H9 (cell line): ENCODE data around the gene LY6G6F. TPM values are rescaled to one million over a fixed set of nuclear protein-coding genes. Genes with fewer than 3 reads are reported as not detected.

Experiments used
- DNase-seq: peaks from one replicate; pipeline ENCODE4 v3.0.0-alpha.2; 2017
- H2AFZ ChIP-seq: one replicate; pipeline ENCODE4 v1.6.1; 2013; ENCODE audit warnings: mild to moderate bottlenecking, low read length, control low read depth, moderate library complexity
- H2AK5ac ChIP-seq: 2 replicates; pipeline ENCODE4 v1.6.1; 2013; ENCODE audit warnings: low read length, control low read depth, mixed read lengths; ENCODE audit not compliant: insufficient read length
- H2BK120ac ChIP-seq: one replicate; pipeline ENCODE4 v1.6.1; 2013; ENCODE audit warnings: low read depth, mild to moderate bottlenecking, low read length, control low read depth, inconsistent platforms; ENCODE audit not compliant: poor library complexity, severe bottlenecking
- H2BK12ac ChIP-seq: 2 replicates; pipeline ENCODE4 v1.6.1; 2013; ENCODE audit warnings: low read length, control low read depth, mixed read lengths, low read depth; ENCODE audit not compliant: insufficient read length
- H2BK15ac ChIP-seq: 2 replicates; pipeline ENCODE4 v1.6.1; 2013; ENCODE audit warnings: low read depth, low read length, control low read depth
- H2BK20ac ChIP-seq: one replicate; pipeline ENCODE4 v1.6.1; 2013; ENCODE audit warnings: low read depth, mild to moderate bottlenecking, low read length, control low read depth, inconsistent platforms; ENCODE audit not compliant: poor library complexity, severe bottlenecking
- H2BK5ac ChIP-seq: 2 replicates; pipeline ENCODE4 v1.6.1; 2013; ENCODE audit warnings: low read length, control low read depth, mixed read lengths; ENCODE audit not compliant: insufficient read length
- H3K14ac ChIP-seq: 2 replicates; pipeline ENCODE4 v1.6.1; 2013; ENCODE audit warnings: low read length, control low read depth; ENCODE audit not compliant: insufficient read depth
- H3K18ac ChIP-seq: 2 replicates; pipeline ENCODE4 v1.6.1; 2013; ENCODE audit warnings: low read depth, mild to moderate bottlenecking, mixed read lengths, low read length, control low read depth; ENCODE audit not compliant: insufficient read length
- H3K23ac ChIP-seq: 2 replicates; pipeline ENCODE4 v1.6.1; 2013; ENCODE audit warnings: low read length, control low read depth, mixed read lengths, low read depth; ENCODE audit not compliant: insufficient read length
- H3K23me2 ChIP-seq: 2 replicates; pipeline ENCODE4 v1.6.1; 2013; ENCODE audit warnings: low read depth, mild to moderate bottlenecking, mixed read lengths, low read length, control low read depth; ENCODE audit not compliant: insufficient read length, poor library complexity, severe bottlenecking
- H3K27ac ChIP-seq: 2 replicates; pipeline ENCODE4 v1.5.1; 2013; ENCODE audit warnings: low read length, control low read depth, mixed read lengths, low read depth; ENCODE audit not compliant: insufficient read length
- H3K27me3 ChIP-seq: 2 replicates; pipeline ENCODE4 v1.6.1; 2013; ENCODE audit warnings: low read length, control low read depth, inconsistent platforms; ENCODE audit not compliant: insufficient read depth
- H3K4ac ChIP-seq: 2 replicates; pipeline ENCODE4 v1.6.1; 2013; ENCODE audit warnings: low read depth, mild to moderate bottlenecking, control low read depth, inconsistent platforms, low read length, moderate library complexity
- H3K4me1 ChIP-seq: 2 replicates; pipeline ENCODE4 v1.6.1; 2013; ENCODE audit warnings: low read length, control low read depth, inconsistent platforms; ENCODE audit not compliant: insufficient read depth
- H3K4me2 ChIP-seq: 2 replicates; pipeline ENCODE4 v1.6.1; 2013; ENCODE audit warnings: low read length, control low read depth, mixed read lengths; ENCODE audit not compliant: insufficient read length, insufficient read depth
- H3K56ac ChIP-seq: 2 replicates; pipeline ENCODE4 v1.6.1; 2013; ENCODE audit warnings: low read depth, mild to moderate bottlenecking, mixed read lengths, low read length, control low read depth; ENCODE audit not compliant: insufficient read length
- H3K79me1 ChIP-seq: 2 replicates; pipeline ENCODE4 v1.6.1; 2013; ENCODE audit warnings: low read depth, mild to moderate bottlenecking, moderate library complexity, low read length, control low read depth, inconsistent platforms; ENCODE audit not compliant: insufficient read depth, poor library complexity, severe bottlenecking
- H3K79me2 ChIP-seq: 2 replicates; pipeline ENCODE4 v1.6.1; 2013; ENCODE audit warnings: low read length, control low read depth, inconsistent platforms; ENCODE audit not compliant: insufficient read depth
- H3K9ac ChIP-seq: 2 replicates; pipeline ENCODE4 v1.6.1; 2013; ENCODE audit warnings: low read length, control low read depth, mixed read lengths; ENCODE audit not compliant: insufficient read length; ENCODE audit errors: extremely low read depth
- H3K9me3 ChIP-seq: one replicate; pipeline ENCODE4 v1.6.1; 2013; ENCODE audit warnings: low read depth, low read length, inconsistent platforms; ENCODE audit not compliant: control insufficient read depth
- H3T11ph ChIP-seq: one replicate; pipeline ENCODE4 v1.6.1; 2013; ENCODE audit warnings: mild to moderate bottlenecking, low read length, control low read depth, inconsistent platforms
- H4K20me1 ChIP-seq: one replicate; pipeline ENCODE4 v1.6.1; 2013; ENCODE audit not compliant: control insufficient read depth, insufficient read length, insufficient read depth
- H4K5ac ChIP-seq: 2 replicates; pipeline ENCODE4 v1.6.1; 2013; ENCODE audit warnings: low read depth, mild to moderate bottlenecking, mixed read lengths, low read length, control low read depth; ENCODE audit not compliant: insufficient read length
- H4K8ac ChIP-seq: replicated peaks from 2 replicates; pipeline ENCODE4 v1.6.1; 2013; ENCODE audit warnings: low read length, control low read depth, mixed read lengths, low read depth; ENCODE audit not compliant: insufficient read length
- H4K91ac ChIP-seq: 2 replicates; pipeline ENCODE4 v1.6.1; 2013; ENCODE audit warnings: low read depth, mild to moderate bottlenecking, moderate library complexity, mixed read lengths, low read length, control low read depth; ENCODE audit not compliant: insufficient read length
- H3K27ac Mint-ChIP-seq, 3 experiments: 2 replicates in 2 of 3; 3 replicates in 1 of 3; pipeline ENCODE4 v1.8.0; 2020 to 2021; ENCODE audit warnings: mixed read lengths in 3 of 3, mild to moderate bottlenecking in 1 of 3, moderate library complexity in 1 of 3
- H3K27me3 Mint-ChIP-seq: 2 replicates; pipeline ENCODE4 v1.8.0; 2021; ENCODE audit warnings: low read depth, mild to moderate bottlenecking, moderate library complexity, mixed read lengths
- H3K36me3 Mint-ChIP-seq, 3 experiments: 2 replicates in 2 of 3; 3 replicates in 1 of 3; pipeline ENCODE4 v1.8.0; 2020 to 2021; ENCODE audit warnings: low read depth in 3 of 3, mixed read lengths in 3 of 3; ENCODE audit not compliant: insufficient read depth in 1 of 3
- H3K4me1 Mint-ChIP-seq, 2 experiments: 2 replicates each; pipeline ENCODE4 v1.8.0; 2020; ENCODE audit warnings: mixed read lengths in 2 of 2
- H3K4me3 Mint-ChIP-seq, 2 experiments: 2 replicates in 1 of 2; 3 replicates in 1 of 2; pipeline ENCODE4 v1.8.0; 2020 to 2021; ENCODE audit warnings: mild to moderate bottlenecking in 2 of 2, mixed read lengths in 2 of 2, moderate library complexity in 1 of 2
- H3K9me3 Mint-ChIP-seq, 2 experiments: 2 replicates in 1 of 2; 3 replicates in 1 of 2; pipeline ENCODE4 v1.8.0; 2020; ENCODE audit warnings: mild to moderate bottlenecking in 2 of 2, mixed read lengths in 2 of 2, moderate library complexity in 1 of 2
- WGBS: extraction: QIAGEN DNeasy Blood & Tissue Kit; methylation state at CpG from one replicate; pipeline ENCODE4 v1.1.7; 2013; ENCODE audit warnings: missing lambda C conversion rate, low lambda C conversion rate, mixed read lengths; ENCODE audit not compliant: insufficient read length; ENCODE audit errors: extremely low coverage; 5-methylcytosine and 5-hydroxymethylcytosine counted together
- total RNA-seq: library from RNA; stranded (reverse); gene quantifications from 2 replicates; pipeline ENCODE4 v1.2.1, GENCODE V29; 2021
- TF ChIP-seq, protein P1 (sequence below): fragments of 200-600 bp; sonication (generic); conservative IDR thresholded peaks from 3 replicates; pipeline ENCODE4 v1.8.0; 2021; ENCODE audit warnings: antibody characterized with exemption, mild to moderate bottlenecking

Gene LY6G6F
- total RNA-seq, 1 experiment from 2014 or later, result not detected

DNA sequence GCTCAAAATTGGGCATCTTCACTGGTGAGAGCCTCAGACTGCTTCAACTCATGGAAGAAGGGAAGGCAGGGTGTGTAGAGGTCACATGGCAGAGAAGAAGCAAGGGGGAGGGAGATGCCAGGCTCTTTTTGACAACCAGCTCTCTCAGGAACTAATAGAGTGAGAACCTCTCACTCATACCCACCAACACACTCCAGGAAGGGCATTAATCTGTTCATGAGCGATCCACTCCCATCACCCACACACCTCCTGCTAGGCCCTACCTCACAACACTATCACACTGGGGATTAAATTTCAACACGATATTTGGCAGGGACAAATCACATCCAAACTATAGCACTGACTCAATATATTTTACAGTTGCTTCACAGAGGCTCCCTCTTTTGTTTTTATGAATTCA lies 35.1 kb downstream of the LY6G6F start:
- Mint-ChIP-seq H3K27ac (no peak overlapping the region), H3K9me3 (no peaks in the 10 kb centered on the region), H3K36me3 (peaks cover 12 to 37% (median 17%) of the 10 kb centered on the region in 3 experiments), H3K4me3 (0 out of 5 replicates have a peak overlapping the region, but pooled peaks of 1 of the 2 experiments have one; percentile 5), H3K4me1 (peaks cover 38 to 54% of the 10 kb centered on the region in 2 experiments), H3K27me3 (no peaks in the 10 kb centered on the region)
- Histone ChIP-seq H4K20me1 (no peaks in the 10 kb centered on the region), H3K27me3 (no peaks in the 10 kb centered on the region), H4K8ac (no peak overlapping the region), H3K18ac (no peak overlapping the region), H3K27ac (no peak overlapping the region), H3K9me3 (no peaks in the 10 kb centered on the region), H2BK120ac (no peak overlapping the region), H2BK15ac (no peak overlapping the region), H2AK5ac (no peak overlapping the region), H3K4me2 (no peak overlapping the region), H3K4me1 (peaks cover 8% of the 10 kb centered on the region), H3K9ac (no peak overlapping the region), H2BK20ac (no peak overlapping the region), H3K79me2 (no peaks in the 10 kb centered on the region), H3T11ph (no peak overlapping the region), H3K4ac (no peak overlapping the region), H3K14ac (no peak overlapping the region), H3K23ac (no peak overlapping the region), H3K56ac (no peak overlapping the region), H2AFZ (no peak overlapping the region), H4K5ac (no peak overlapping the region), H2BK5ac (no peak overlapping the region), H4K91ac (no peak overlapping the region), H3K79me1 (no peaks in the 10 kb centered on the region), H2BK12ac (no peak overlapping the region), H3K23me2 (peaks cover 12% of the 10 kb centered on the region)
- WGBS, result no CpG with 5 or more reads among the region's 2 CpGs
- no peak for DNase-seq
- TF ChIP-seq, protein P1, sequence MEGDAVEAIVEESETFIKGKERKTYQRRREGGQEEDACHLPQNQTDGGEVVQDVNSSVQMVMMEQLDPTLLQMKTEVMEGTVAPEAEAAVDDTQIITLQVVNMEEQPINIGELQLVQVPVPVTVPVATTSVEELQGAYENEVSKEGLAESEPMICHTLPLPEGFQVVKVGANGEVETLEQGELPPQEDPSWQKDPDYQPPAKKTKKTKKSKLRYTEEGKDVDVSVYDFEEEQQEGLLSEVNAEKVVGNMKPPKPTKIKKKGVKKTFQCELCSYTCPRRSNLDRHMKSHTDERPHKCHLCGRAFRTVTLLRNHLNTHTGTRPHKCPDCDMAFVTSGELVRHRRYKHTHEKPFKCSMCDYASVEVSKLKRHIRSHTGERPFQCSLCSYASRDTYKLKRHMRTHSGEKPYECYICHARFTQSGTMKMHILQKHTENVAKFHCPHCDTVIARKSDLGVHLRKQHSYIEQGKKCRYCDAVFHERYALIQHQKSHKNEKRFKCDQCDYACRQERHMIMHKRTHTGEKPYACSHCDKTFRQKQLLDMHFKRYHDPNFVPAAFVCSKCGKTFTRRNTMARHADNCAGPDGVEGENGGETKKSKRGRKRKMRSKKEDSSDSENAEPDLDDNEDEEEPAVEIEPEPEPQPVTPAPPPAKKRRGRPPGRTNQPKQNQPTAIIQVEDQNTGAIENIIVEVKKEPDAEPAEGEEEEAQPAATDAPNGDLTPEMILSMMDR, result no peak
